HEK293 (cell line): ENCODE data around the gene SEPTIN12.

Experiments used
- BCL11A ChIP-seq: fragments of 450-650 bp; formaldehyde crosslinking; IDR thresholded peaks from 2 replicates; pipeline ENCODE4 v1.5.1; 2016; ENCODE audit warnings: low read depth, missing biosample characterization, missing genetic modification characterization
- EGR2 ChIP-seq: fragments of 450-650 bp; formaldehyde crosslinking; IDR thresholded peaks from 2 replicates; pipeline ENCODE4 v1.5.1; 2016; ENCODE audit warnings: low read depth, missing biosample characterization, missing genetic modification characterization
- HOXA7 ChIP-seq: sonication (generic); formaldehyde crosslinking; IDR thresholded peaks from 2 replicates; pipeline ENCODE4 v1.8.1; 2022; ENCODE audit warnings: missing genetic modification reagents, borderline replicate concordance
- IKZF3 ChIP-seq: fragments of 450-650 bp; IDR thresholded peaks from 2 replicates; pipeline ENCODE4 v1.5.0; 2018; ENCODE audit warnings: missing biosample characterization, mild to moderate bottlenecking, missing genetic modification characterization, moderate library complexity
- MEIS1 ChIP-seq: sonication (generic); formaldehyde crosslinking; IDR thresholded peaks from 2 replicates; pipeline ENCODE4 v1.8.1; 2022; ENCODE audit warnings: missing genetic modification reagents, mild to moderate bottlenecking, borderline replicate concordance
- SCRT1 ChIP-seq: fragments of 450-650 bp; formaldehyde crosslinking; IDR thresholded peaks from 2 replicates; pipeline ENCODE4 v1.5.1; 2016; ENCODE audit warnings: missing biosample characterization, missing genetic modification characterization, borderline replicate concordance
- TRIM28 ChIP-seq: IDR thresholded peaks from 2 replicates; pipeline ENCODE4 v1.6.1; 2011; ENCODE audit warnings: low read length, control low read depth, borderline replicate concordance
- ZBTB7A ChIP-seq: fragments of 450-650 bp; formaldehyde crosslinking; IDR thresholded peaks from 2 replicates; pipeline ENCODE4 v1.5.1; 2016; ENCODE audit warnings: low read depth, missing biosample characterization, missing genetic modification characterization
- ZNF10 ChIP-seq: fragments of 450-650 bp; formaldehyde crosslinking; IDR thresholded peaks from 2 replicates; pipeline ENCODE4 v1.5.1; 2017; ENCODE audit warnings: missing biosample characterization, missing genetic modification characterization
- ZNF132 ChIP-seq: fragments of 450-650 bp; formaldehyde crosslinking; IDR thresholded peaks from 2 replicates; pipeline ENCODE4 v1.5.1; 2017; ENCODE audit warnings: missing biosample characterization, missing genetic modification characterization, borderline replicate concordance
- ZNF16 ChIP-seq: fragments of 450-650 bp; formaldehyde crosslinking; IDR thresholded peaks from 2 replicates; pipeline ENCODE4 v1.5.1; 2016; ENCODE audit warnings: low read depth, missing biosample characterization, missing genetic modification characterization
- ZNF175 ChIP-seq: fragments of 450-650 bp; formaldehyde crosslinking; IDR thresholded peaks from 2 replicates; pipeline ENCODE4 v1.5.1; 2016; ENCODE audit warnings: missing biosample characterization, missing genetic modification characterization
- ZNF221 ChIP-seq: fragments of 450-650 bp; formaldehyde crosslinking; IDR thresholded peaks from 2 replicates; pipeline ENCODE4 v1.5.1; 2017; ENCODE audit warnings: missing biosample characterization, missing genetic modification characterization, borderline replicate concordance
- ZNF292 ChIP-seq: fragments of 450-650 bp; formaldehyde crosslinking; IDR thresholded peaks from 2 replicates; pipeline ENCODE4 v1.5.1; 2016; ENCODE audit warnings: low read depth, missing biosample characterization, missing genetic modification characterization, borderline replicate concordance
- ZNF302 ChIP-seq: fragments of 450-650 bp; formaldehyde crosslinking; IDR thresholded peaks from 2 replicates; pipeline ENCODE4 v1.5.1; 2016; ENCODE audit warnings: missing biosample characterization, missing genetic modification characterization, low read depth
- ZNF350 ChIP-seq: fragments of 450-650 bp; formaldehyde crosslinking; IDR thresholded peaks from 2 replicates; pipeline ENCODE4 v1.5.0; 2017; ENCODE audit warnings: missing biosample characterization, mild to moderate bottlenecking, missing genetic modification characterization
- ZNF37A ChIP-seq: fragments of 450-650 bp; IDR thresholded peaks from 2 replicates; pipeline ENCODE4 v1.5.1; 2018; ENCODE audit warnings: missing biosample characterization, missing genetic modification characterization
- ZNF404 ChIP-seq: fragments of 450-650 bp; formaldehyde crosslinking; IDR thresholded peaks from 2 replicates; pipeline ENCODE4 v1.5.1; 2017; ENCODE audit warnings: missing biosample characterization, missing genetic modification characterization
- ZNF423 ChIP-seq: fragments of 450-650 bp; formaldehyde crosslinking; IDR thresholded peaks from 2 replicates; pipeline ENCODE4 v1.5.1; 2016; ENCODE audit warnings: missing biosample characterization, missing genetic modification characterization
- ZNF473 ChIP-seq: fragments of 450-650 bp; formaldehyde crosslinking; IDR thresholded peaks from 2 replicates; pipeline ENCODE4 v1.5.1; 2017; ENCODE audit warnings: missing biosample characterization, missing genetic modification characterization
- ZNF521 ChIP-seq: fragments of 450-650 bp; formaldehyde crosslinking; IDR thresholded peaks from 2 replicates; pipeline ENCODE4 v1.5.1; 2017; ENCODE audit warnings: missing biosample characterization, mild to moderate bottlenecking, missing genetic modification characterization
- ZNF529 ChIP-seq: fragments of 450-650 bp; formaldehyde crosslinking; IDR thresholded peaks from 2 replicates; pipeline ENCODE4 v1.5.1; 2017; ENCODE audit warnings: missing genetic modification characterization, missing biosample characterization; ENCODE audit not compliant: insufficient replicate concordance
- ZNF561 ChIP-seq: fragments of 450-650 bp; IDR thresholded peaks from 2 replicates; pipeline ENCODE4 v1.5.1; 2018; ENCODE audit warnings: missing biosample characterization, missing genetic modification characterization, borderline replicate concordance
- ZNF626 ChIP-seq: fragments of 450-650 bp; sonication (Bioruptor Pico); formaldehyde crosslinking; IDR thresholded peaks from 2 replicates; pipeline ENCODE4 v1.5.1; 2018; ENCODE audit warnings: missing biosample characterization, missing genetic modification characterization, inconsistent platforms
- ZNF707 ChIP-seq: fragments of 450-650 bp; formaldehyde crosslinking; IDR thresholded peaks from 2 replicates; pipeline ENCODE4 v1.5.1; 2016; ENCODE audit warnings: missing biosample characterization, missing genetic modification characterization
- ZNF785 ChIP-seq: fragments of 450-650 bp; formaldehyde crosslinking; IDR thresholded peaks from 2 replicates; pipeline ENCODE4 v1.5.1; 2016; ENCODE audit warnings: missing biosample characterization, missing genetic modification characterization
- ZNF792 ChIP-seq: fragments of 450-650 bp; formaldehyde crosslinking; IDR thresholded peaks from 2 replicates; pipeline ENCODE4 v1.5.1; 2016; ENCODE audit warnings: missing biosample characterization, missing genetic modification characterization
- ZNF830 ChIP-seq: fragments of 450-650 bp; IDR thresholded peaks from 2 replicates; pipeline ENCODE4 v1.5.0; 2018; ENCODE audit warnings: missing biosample characterization, missing genetic modification characterization, low read depth, mild to moderate bottlenecking, moderate library complexity
- TF ChIP-seq, protein P1 (sequence below): fragments of 450-650 bp; formaldehyde crosslinking; IDR thresholded peaks from 2 replicates; pipeline ENCODE4 v1.5.1; 2016; ENCODE audit warnings: missing biosample characterization, missing genetic modification characterization
- TF ChIP-seq, protein P2 (sequence below): fragments of 450-650 bp; formaldehyde crosslinking; IDR thresholded peaks from 2 replicates; pipeline ENCODE4 v1.5.1; 2016; ENCODE audit warnings: missing biosample characterization, missing genetic modification characterization
- TF ChIP-seq, protein P3 (sequence below): fragments of 450-650 bp; formaldehyde crosslinking; IDR thresholded peaks from 2 replicates; pipeline ENCODE4 v1.5.1; 2016; ENCODE audit warnings: missing biosample characterization, missing genetic modification characterization, low read depth
- TF ChIP-seq, protein P4 (sequence below): fragments of 450-650 bp; formaldehyde crosslinking; IDR thresholded peaks from 2 replicates; pipeline ENCODE4 v1.5.1; 2016; ENCODE audit warnings: missing biosample characterization, missing genetic modification characterization
- TF ChIP-seq, protein P5 (sequence below): fragments of 450-650 bp; formaldehyde crosslinking; IDR thresholded peaks from 2 replicates; pipeline ENCODE4 v1.5.1; 2016; ENCODE audit warnings: missing biosample characterization, missing genetic modification characterization

SEPTIN12 gene

DNA sequence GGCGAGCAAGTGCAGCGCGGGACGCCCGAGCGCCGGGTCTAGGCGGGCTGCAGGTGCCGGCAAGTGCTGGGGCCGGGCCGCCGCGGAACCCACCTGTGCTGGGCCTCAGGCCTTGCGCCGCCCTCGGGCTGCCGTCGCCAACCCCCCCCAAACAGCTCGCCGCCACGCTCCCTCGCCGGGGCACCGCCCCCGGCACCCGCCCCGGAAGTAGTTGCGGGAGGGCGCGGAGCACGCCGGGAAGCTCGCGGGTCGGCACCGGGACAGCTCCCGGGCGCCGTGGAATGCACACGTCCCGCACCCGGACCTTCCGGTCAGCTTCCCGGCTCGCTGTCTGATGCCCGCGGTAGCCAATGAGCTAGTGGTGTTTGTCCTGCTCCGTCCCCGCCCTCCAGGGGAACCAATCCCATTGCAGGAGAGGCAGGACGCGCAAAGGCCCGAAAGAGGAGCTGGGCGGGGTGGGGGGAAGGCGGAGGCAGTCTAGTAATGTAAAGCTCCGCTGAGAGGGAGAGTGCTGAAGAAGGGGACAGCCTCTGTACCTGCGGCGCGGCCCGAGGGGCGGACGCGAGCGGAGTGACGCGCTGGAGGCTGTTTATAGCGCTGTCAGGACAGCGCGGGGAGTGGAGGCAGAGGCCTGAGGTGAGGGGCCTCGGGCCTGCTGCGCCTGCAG is 53.9 kb downstream of the SEPTIN12 start, which contains the start of the genes ANKS3 and DNAAF8 (continued):
- TF ChIP-seq ZNF707 (tag by site-specific recombination): no peak
- no peak for TF ChIP-seq TRIM28
- TF ChIP-seq BCL11A (tag by site-specific recombination): no peak
- TF ChIP-seq ZNF350 (tag by site-specific recombination): no peak
- TF ChIP-seq ZNF561: peak; percentile 91
- no peak for TF ChIP-seq ZNF292 (tag by site-specific recombination)
- TF ChIP-seq, protein P1, sequence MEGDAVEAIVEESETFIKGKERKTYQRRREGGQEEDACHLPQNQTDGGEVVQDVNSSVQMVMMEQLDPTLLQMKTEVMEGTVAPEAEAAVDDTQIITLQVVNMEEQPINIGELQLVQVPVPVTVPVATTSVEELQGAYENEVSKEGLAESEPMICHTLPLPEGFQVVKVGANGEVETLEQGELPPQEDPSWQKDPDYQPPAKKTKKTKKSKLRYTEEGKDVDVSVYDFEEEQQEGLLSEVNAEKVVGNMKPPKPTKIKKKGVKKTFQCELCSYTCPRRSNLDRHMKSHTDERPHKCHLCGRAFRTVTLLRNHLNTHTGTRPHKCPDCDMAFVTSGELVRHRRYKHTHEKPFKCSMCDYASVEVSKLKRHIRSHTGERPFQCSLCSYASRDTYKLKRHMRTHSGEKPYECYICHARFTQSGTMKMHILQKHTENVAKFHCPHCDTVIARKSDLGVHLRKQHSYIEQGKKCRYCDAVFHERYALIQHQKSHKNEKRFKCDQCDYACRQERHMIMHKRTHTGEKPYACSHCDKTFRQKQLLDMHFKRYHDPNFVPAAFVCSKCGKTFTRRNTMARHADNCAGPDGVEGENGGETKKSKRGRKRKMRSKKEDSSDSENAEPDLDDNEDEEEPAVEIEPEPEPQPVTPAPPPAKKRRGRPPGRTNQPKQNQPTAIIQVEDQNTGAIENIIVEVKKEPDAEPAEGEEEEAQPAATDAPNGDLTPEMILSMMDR (tag by site-specific recombination): no peak
- no peak for TF ChIP-seq ZNF175 (tag by site-specific recombination)
- no peak for TF ChIP-seq ZNF16
- TF ChIP-seq ZNF473 (tag by site-specific recombination): no peak
- TF ChIP-seq, protein P2, sequence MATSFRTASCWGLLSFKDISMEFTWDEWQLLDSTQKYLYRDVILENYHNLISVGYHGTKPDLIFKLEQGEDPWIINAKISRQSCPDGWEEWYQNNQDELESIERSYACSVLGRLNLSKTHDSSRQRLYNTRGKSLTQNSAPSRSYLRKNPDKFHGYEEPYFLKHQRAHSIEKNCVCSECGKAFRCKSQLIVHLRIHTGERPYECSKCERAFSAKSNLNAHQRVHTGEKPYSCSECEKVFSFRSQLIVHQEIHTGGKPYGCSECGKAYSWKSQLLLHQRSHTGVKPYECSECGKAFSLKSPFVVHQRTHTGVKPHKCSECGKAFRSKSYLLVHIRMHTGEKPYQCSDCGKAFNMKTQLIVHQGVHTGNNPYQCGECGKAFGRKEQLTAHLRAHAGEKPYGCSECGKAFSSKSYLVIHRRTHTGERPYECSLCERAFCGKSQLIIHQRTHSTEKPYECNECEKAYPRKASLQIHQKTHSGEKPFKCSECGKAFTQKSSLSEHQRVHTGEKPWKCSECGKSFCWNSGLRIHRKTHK: no peak
- TF ChIP-seq HOXA7 (CRISPR knock-in tag): no peak
- TF ChIP-seq ZNF221 (tag by site-specific recombination): no peak
- 0 out of 2 replicates have a peak, but pooled peaks have one; percentile 51 for TF ChIP-seq ZNF10
- TF ChIP-seq IKZF3: peak; percentile 85
- 0 out of 2 replicates have a peak, but pooled peaks have one; percentile 2 for TF ChIP-seq EGR2 (tag by site-specific recombination)
- TF ChIP-seq ZNF521: no peak
- TF ChIP-seq ZNF529 (tag by site-specific recombination): no peak
- TF ChIP-seq ZNF792 (tag by site-specific recombination): no peak
- TF ChIP-seq ZNF785 (tag by site-specific recombination): no peak
- TF ChIP-seq MEIS1 (CRISPR knock-in tag): no peak
- TF ChIP-seq ZNF132 (tag by site-specific recombination): no peak
- TF ChIP-seq ZNF404 (tag by site-specific recombination): no peak
- no peak for TF ChIP-seq SCRT1 (tag by site-specific recombination)
- TF ChIP-seq ZBTB7A (tag by site-specific recombination): no peak
- TF ChIP-seq, protein P3, sequence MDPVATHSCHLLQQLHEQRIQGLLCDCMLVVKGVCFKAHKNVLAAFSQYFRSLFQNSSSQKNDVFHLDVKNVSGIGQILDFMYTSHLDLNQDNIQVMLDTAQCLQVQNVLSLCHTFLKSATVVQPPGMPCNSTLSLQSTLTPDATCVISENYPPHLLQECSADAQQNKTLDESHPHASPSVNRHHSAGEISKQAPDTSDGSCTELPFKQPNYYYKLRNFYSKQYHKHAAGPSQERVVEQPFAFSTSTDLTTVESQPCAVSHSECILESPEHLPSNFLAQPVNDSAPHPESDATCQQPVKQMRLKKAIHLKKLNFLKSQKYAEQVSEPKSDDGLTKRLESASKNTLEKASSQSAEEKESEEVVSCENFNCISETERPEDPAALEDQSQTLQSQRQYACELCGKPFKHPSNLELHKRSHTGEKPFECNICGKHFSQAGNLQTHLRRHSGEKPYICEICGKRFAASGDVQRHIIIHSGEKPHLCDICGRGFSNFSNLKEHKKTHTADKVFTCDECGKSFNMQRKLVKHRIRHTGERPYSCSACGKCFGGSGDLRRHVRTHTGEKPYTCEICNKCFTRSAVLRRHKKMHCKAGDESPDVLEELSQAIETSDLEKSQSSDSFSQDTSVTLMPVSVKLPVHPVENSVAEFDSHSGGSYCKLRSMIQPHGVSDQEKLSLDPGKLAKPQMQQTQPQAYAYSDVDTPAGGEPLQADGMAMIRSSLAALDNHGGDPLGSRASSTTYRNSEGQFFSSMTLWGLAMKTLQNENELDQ (tag by site-specific recombination): no peak
- TF ChIP-seq, protein P4, sequence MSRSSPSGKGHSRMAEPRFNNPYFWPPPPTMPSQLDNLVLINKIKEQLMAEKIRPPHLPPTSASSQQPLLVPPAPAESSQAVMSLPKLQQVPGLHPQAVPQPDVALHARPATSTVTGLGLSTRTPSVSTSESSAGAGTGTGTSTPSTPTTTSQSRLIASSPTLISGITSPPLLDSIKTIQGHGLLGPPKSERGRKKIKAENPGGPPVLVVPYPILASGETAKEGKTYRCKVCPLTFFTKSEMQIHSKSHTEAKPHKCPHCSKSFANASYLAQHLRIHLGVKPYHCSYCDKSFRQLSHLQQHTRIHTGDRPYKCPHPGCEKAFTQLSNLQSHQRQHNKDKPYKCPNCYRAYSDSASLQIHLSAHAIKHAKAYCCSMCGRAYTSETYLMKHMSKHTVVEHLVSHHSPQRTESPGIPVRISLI: no peak
- no peak for TF ChIP-seq ZNF626 (tag by site-specific recombination)
- no peak for TF ChIP-seq ZNF830
- no peak for TF ChIP-seq ZNF37A
- TF ChIP-seq, protein P5, sequence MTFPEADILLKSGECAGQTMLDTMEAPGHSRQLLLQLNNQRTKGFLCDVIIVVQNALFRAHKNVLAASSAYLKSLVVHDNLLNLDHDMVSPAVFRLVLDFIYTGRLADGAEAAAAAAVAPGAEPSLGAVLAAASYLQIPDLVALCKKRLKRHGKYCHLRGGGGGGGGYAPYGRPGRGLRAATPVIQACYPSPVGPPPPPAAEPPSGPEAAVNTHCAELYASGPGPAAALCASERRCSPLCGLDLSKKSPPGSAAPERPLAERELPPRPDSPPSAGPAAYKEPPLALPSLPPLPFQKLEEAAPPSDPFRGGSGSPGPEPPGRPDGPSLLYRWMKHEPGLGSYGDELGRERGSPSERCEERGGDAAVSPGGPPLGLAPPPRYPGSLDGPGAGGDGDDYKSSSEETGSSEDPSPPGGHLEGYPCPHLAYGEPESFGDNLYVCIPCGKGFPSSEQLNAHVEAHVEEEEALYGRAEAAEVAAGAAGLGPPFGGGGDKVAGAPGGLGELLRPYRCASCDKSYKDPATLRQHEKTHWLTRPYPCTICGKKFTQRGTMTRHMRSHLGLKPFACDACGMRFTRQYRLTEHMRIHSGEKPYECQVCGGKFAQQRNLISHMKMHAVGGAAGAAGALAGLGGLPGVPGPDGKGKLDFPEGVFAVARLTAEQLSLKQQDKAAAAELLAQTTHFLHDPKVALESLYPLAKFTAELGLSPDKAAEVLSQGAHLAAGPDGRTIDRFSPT (tag by site-specific recombination): no peak
- TF ChIP-seq ZNF423 (tag by site-specific recombination): no peak
- no peak for TF ChIP-seq ZNF302 (tag by site-specific recombination)
